Activated CD8-positive, alpha-beta T cell treated with anti-CD3 and anti-CD28 coated beads for 36 hours (primary cell): ENCODE results near the gene ASB18. TPM values are rescaled to one million over a fixed set of nuclear protein-coding genes. Genes with fewer than 3 reads are reported as not detected.

ENCODE experiments used
- ATAC-seq: fragments of 200-7000 bp; cut with Tn5 transposase; one replicate; pipeline ENCODE4 v1.10.0; 2021; ENCODE audit warnings: mild to moderate bottlenecking, moderate library complexity
- CTCF ChIA-PET: fragments of 350-600 bp; sonication (Branson Sonifier 250); formaldehyde crosslinking; loops from one replicate; lab custom pipeline; 2021; ENCODE audit warnings: antibody characterized with exemption; lab: Charles Lee
- POLR2A ChIA-PET: fragments of 350-600 bp; sonication (Branson Sonifier 250); formaldehyde crosslinking; loops from one replicate; lab custom pipeline; 2021; ENCODE audit warnings: antibody characterized with exemption; lab: Charles Lee
- DNase-seq: peaks from one replicate; pipeline ENCODE4 v3.0.0-alpha.2; 2020
- H3K27ac Mint-ChIP-seq: one replicate; pipeline ENCODE4 v1.8.0; 2021; ENCODE audit warnings: mild to moderate bottlenecking, mixed read lengths
- H3K27me3 Mint-ChIP-seq: one replicate; pipeline ENCODE4 v1.8.0; 2021; ENCODE audit warnings: mixed read lengths
- H3K36me3 Mint-ChIP-seq: one replicate; pipeline ENCODE4 v1.8.0; 2021; ENCODE audit warnings: low read depth, mixed read lengths
- H3K4me1 Mint-ChIP-seq: one replicate; pipeline ENCODE4 v1.8.0; 2021; ENCODE audit warnings: low read depth, mixed read lengths
- H3K4me3 Mint-ChIP-seq: one replicate; pipeline ENCODE4 v1.8.0; 2021; ENCODE audit warnings: mild to moderate bottlenecking, moderate library complexity, mixed read lengths
- H3K9me3 Mint-ChIP-seq: one replicate; pipeline ENCODE4 v1.8.0; 2021; ENCODE audit warnings: mixed read lengths
- intact Hi-C: fragments of 100-400 bp; cut with micrococcal nuclease; formaldehyde crosslinking; loops from one replicate; pipeline ENCODE4 v1.10.0; 2022
- total RNA-seq, 2 experiments: library from RNA; stranded (reverse); gene quantifications; one replicate each; pipeline ENCODE4 v1.2.3, GENCODE V29; 2021
- TF ChIP-seq, protein P1 (sequence below): fragments of 200-600 bp; IDR thresholded peaks from one replicate; pipeline ENCODE4 v1.8.0; 2022; ENCODE audit warnings: antibody characterized with exemption, mild to moderate bottlenecking

The ASB18 gene
- total RNA-seq, 2 experiments from 2014 or later, result not detected

DNA sequence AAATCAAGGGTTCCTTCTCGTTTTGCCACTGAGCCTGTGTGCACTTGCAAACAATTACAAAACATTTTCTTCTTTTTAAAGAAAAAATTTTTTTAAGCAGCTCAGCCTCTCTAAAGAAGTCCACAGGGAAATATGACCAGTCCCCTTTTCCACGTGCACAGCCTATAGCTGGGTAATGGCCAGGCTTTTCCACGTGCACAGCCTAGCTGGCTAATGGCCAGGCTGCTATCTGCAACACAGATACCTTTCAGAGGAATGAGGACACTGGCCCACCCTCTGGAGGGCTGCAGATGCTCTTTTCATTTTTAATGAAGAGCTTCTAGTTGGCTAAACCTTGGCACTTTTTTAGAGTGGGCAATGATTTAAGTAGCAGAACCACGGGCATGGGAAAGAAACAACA lies 46.3 kb downstream of the ASB18 start:
- peaks cover 17% of the 10 kb centered on the region for H3K27me3 Mint-ChIP-seq
- ATAC-seq (no peak), DNase-seq (no peak)
- TF ChIP-seq, protein P1, sequence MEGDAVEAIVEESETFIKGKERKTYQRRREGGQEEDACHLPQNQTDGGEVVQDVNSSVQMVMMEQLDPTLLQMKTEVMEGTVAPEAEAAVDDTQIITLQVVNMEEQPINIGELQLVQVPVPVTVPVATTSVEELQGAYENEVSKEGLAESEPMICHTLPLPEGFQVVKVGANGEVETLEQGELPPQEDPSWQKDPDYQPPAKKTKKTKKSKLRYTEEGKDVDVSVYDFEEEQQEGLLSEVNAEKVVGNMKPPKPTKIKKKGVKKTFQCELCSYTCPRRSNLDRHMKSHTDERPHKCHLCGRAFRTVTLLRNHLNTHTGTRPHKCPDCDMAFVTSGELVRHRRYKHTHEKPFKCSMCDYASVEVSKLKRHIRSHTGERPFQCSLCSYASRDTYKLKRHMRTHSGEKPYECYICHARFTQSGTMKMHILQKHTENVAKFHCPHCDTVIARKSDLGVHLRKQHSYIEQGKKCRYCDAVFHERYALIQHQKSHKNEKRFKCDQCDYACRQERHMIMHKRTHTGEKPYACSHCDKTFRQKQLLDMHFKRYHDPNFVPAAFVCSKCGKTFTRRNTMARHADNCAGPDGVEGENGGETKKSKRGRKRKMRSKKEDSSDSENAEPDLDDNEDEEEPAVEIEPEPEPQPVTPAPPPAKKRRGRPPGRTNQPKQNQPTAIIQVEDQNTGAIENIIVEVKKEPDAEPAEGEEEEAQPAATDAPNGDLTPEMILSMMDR, result no peak
- H3K4me1 Mint-ChIP-seq, result no peaks in the 10 kb centered on the region
- H3K4me3 Mint-ChIP-seq, result no peak overlapping the region
- H3K27ac Mint-ChIP-seq, result no peak overlapping the region
- ChIA-PET CTCF (no interaction called here), POLR2A (no interaction called here)
- intact Hi-C loops, result no loop called here
- no peaks in the 10 kb centered on the region for H3K9me3 Mint-ChIP-seq
- H3K36me3 Mint-ChIP-seq, result no peaks in the 10 kb centered on the region

DNA sequence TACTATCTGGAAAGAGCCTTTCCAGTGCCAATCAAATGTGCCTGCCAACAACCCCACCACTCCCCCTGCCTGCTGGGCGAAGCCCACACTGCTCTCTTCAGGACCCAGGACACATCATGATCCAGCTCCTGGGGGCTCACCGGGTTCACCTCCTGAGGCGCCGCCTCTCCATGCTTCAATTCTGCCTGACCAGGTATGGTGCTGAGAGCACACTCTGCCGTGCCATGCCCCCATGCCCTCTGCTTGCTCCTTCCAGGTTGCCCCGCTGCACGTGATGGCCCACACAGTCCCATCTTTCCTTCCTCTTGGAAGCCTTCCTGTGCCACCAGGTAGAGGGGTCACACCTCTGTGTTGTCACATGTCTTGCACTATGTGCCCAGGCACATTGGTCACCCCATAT lies 47.5 kb downstream of the ASB18 start:
- H3K27me3 Mint-ChIP-seq, result peaks cover 17% of the 10 kb centered on the region
- ATAC-seq, result no peak
- H3K9me3 Mint-ChIP-seq, result no peaks in the 10 kb centered on the region
- TF ChIP-seq, protein P1, result no peak
- ChIA-PET CTCF (interaction anchor here (0.7 kb wide), 1 partner anchor 470 kb away, joined by 3 read pairs; no protein-coding TSS in a partner anchor), POLR2A (no interaction called here)
- no peak overlapping the region for H3K27ac Mint-ChIP-seq
- intact Hi-C loops, result no loop called here
- DNase-seq, result no peak
- H3K36me3 Mint-ChIP-seq, result no peaks in the 10 kb centered on the region
- no peak overlapping the region for H3K4me3 Mint-ChIP-seq
- H3K4me1 Mint-ChIP-seq, result no peaks in the 10 kb centered on the region

DNA sequence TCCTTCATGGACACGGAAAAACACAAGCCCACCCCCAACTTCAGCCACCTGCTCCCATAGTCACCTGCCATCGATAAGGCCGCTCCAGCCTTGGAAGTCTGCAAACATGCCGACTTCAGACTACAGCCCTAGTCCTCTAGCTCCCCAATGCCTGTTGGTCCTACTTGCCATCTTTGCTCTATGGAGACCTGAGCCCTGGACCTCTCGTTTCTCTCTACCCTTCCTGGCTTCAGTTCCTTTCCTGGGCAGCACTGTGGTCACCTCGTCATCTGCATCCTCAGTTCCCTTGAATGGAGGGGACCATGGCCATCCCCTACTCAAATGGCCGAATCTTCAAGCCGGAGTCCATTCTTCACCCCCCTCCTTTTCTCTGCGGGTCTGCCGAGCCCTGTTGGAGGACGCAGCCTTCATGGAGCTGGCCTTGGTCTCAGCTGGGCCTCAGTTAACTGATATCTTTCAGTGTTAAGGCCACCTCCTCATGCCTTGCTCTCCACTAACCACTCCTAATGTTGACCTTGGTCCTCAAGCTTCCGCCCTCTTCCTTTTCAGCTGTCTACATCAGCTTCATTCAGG lies 48.4 kb downstream of the ASB18 start:
- no peaks in the 10 kb centered on the region for H3K4me1 Mint-ChIP-seq
- peaks cover 17% of the 10 kb centered on the region for H3K27me3 Mint-ChIP-seq
- no peaks in the 10 kb centered on the region for H3K9me3 Mint-ChIP-seq
- no peak for DNase-seq
- H3K36me3 Mint-ChIP-seq, result no peaks in the 10 kb centered on the region
- POLR2A ChIA-PET, result no interaction called here
- intact Hi-C loops, result no loop called here
- H3K4me3 Mint-ChIP-seq, result no peak overlapping the region
- TF ChIP-seq, protein P1, result no peak
- CTCF ChIA-PET, result interaction anchor here (0.7 kb wide), 1 partner anchor 469 kb away, joined by 3 read pairs; no protein-coding TSS in a partner anchor
- no peak for ATAC-seq
- H3K27ac Mint-ChIP-seq, result no peak overlapping the region

DNA sequence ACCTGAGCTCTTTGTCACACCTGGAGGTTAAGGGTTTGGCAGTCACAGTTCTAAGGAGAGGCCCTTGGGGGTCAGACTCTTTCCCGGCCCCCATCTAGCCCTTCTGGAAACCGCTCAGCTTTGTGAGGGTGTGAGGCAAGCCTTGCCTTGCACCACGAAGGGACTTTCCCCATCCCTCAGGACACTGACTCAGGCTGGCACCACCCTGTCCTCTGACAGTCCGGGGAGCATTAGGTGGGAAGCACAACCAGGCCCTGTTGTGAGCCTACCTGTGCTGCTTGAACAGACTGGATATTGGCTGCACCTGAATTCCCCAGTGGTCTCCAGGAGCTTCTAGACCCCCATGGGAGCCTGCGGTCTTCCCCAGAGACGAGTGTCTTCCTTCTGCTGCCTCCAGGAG lies 49.0 kb downstream of the ASB18 start:
- Mint-ChIP-seq H3K9me3 (no peaks in the 10 kb centered on the region), H3K27ac (no peak overlapping the region), H3K4me1 (no peaks in the 10 kb centered on the region), H3K36me3 (no peaks in the 10 kb centered on the region), H3K4me3 (no peak overlapping the region), H3K27me3 (peaks cover 17% of the 10 kb centered on the region)
- intact Hi-C loops, result no loop called here
- TF ChIP-seq, protein P1, result no peak
- ATAC-seq (no peak), DNase-seq (no peak)
- ChIA-PET CTCF (no interaction called here), POLR2A (no interaction called here)

DNA sequence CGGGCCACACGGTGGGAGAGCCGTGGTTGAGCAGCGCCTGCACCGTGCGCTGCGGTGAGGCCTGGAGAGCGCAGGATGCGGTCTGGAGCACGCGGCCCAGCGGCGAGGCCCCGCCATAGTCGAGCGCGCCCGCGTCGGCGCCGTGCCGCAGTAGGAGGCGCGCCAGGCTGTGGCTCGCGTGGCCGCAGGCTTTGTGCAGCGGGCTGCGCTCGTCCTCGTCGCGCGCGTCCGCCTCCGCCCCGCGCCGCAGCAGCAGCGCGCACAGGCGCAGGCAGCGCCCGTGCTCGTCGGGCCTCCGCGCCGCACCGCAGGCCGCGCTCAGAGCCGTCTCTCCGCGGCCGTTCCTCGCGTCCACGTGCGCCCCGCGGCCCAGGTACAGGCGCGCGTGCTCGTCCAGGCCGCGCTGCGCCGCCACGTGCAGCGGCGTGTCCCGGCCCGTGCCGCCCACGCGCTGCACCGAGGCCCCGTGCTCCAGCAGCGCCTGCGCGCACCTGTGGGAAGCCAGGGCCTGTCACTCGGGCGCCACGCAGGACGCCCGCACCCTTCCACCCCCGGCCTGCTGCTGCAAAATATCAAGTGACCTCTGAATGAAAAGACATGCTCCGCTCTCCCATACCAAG lies 49.7 kb downstream of the ASB18 start:
- no peaks in the 10 kb centered on the region for H3K36me3 Mint-ChIP-seq
- no peaks in the 10 kb centered on the region for H3K4me1 Mint-ChIP-seq
- no peaks in the 10 kb centered on the region for H3K9me3 Mint-ChIP-seq
- no peak for ATAC-seq
- no peak for DNase-seq
- peaks cover 22% of the 10 kb centered on the region for H3K27me3 Mint-ChIP-seq
- TF ChIP-seq, protein P1, result no peak
- no peak overlapping the region for H3K27ac Mint-ChIP-seq
- POLR2A ChIA-PET, result no interaction called here
- intact Hi-C loops, result no loop called here
- CTCF ChIA-PET, result no interaction called here
- H3K4me3 Mint-ChIP-seq, result no peak overlapping the region
